Measurements from ENCODE around the gene C16orf95.

Gene C16orf95

GRCh38 chr16:87298857-87299465 lies 18.2 kb downstream of the C16orf95 start:
- no peak overlapping the region for H3K27ac ChIP-seq (ENCODE audit: low read depth, low read length)
- no peaks in the 10 kb centered on the region for H3K36me3 ChIP-seq (ENCODE audit: control insufficient read depth, insufficient read depth, low read length)
- H3K4me1 ChIP-seq (ENCODE audit: control insufficient read depth, insufficient read depth, low read length): no peaks in the 10 kb centered on the region
- no peak overlapping the region for H3K9ac ChIP-seq (ENCODE audit: low read length)
- no peak overlapping the region for H3K4me3 ChIP-seq (ENCODE audit: low read length)
- no peaks in the 10 kb centered on the region for H3K27me3 ChIP-seq (ENCODE audit: control insufficient read depth, insufficient read depth, low read length)

GRCh38 chr16:87297918-87298631 lies 19.1 kb downstream of the C16orf95 start:
- H3K4me3 ChIP-seq (ENCODE audit: low read length): no peak overlapping the region
- H3K36me3 ChIP-seq (ENCODE audit: control insufficient read depth, insufficient read depth, low read length): no peaks in the 10 kb centered on the region
- H3K27ac ChIP-seq (ENCODE audit: low read depth, low read length): no peak overlapping the region
- H3K9ac ChIP-seq (ENCODE audit: low read length): no peak overlapping the region
- no peaks in the 10 kb centered on the region for H3K4me1 ChIP-seq (ENCODE audit: control insufficient read depth, insufficient read depth, low read length)
- no peaks in the 10 kb centered on the region for H3K27me3 ChIP-seq (ENCODE audit: control insufficient read depth, insufficient read depth, low read length)

DNA sequence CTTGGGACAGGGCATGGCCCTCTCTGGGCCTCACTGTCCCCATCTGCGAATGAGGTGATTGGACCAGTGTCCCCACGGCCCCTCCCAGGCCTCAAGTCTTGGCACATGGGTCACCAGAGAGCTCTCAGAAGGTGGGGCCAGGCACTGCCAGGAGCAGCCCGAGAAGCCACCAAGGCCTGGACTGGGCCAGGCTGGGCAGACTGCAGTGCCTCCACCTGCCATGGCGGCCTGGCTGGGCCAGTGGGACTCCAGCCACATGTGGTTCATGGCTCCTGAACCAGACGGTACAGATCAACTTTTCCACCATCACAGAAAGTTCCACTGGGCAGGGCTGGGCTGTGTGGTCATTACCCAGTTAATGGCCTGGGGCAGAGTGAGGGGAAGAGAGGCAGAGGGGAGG lies 19.8 kb downstream of the C16orf95 start:
- Histone ChIP-seq H3K27ac (ENCODE audit: low read depth, low read length) (no peak overlapping the region), H3K36me3 (ENCODE audit: control insufficient read depth, insufficient read depth, low read length) (no peaks in the 10 kb centered on the region), H3K9ac (ENCODE audit: low read length) (no peak overlapping the region), H3K4me1 (ENCODE audit: control insufficient read depth, insufficient read depth, low read length) (no peaks in the 10 kb centered on the region), H3K27me3 (ENCODE audit: control insufficient read depth, insufficient read depth, low read length) (no peaks in the 10 kb centered on the region), H3K4me3 (ENCODE audit: low read length) (no peak overlapping the region)

GRCh38 chr16:87295661-87296531 lies 21.3 kb downstream of the C16orf95 start:
- no peak overlapping the region for H3K9ac ChIP-seq (ENCODE audit: low read length)
- H3K27ac ChIP-seq (ENCODE audit: low read depth, low read length): no peak overlapping the region
- no peaks in the 10 kb centered on the region for H3K27me3 ChIP-seq (ENCODE audit: control insufficient read depth, insufficient read depth, low read length)
- no peak overlapping the region for H3K4me3 ChIP-seq (ENCODE audit: low read length)
- no peaks in the 10 kb centered on the region for H3K36me3 ChIP-seq (ENCODE audit: control insufficient read depth, insufficient read depth, low read length)
- H3K4me1 ChIP-seq (ENCODE audit: control insufficient read depth, insufficient read depth, low read length): no peaks in the 10 kb centered on the region

DNA sequence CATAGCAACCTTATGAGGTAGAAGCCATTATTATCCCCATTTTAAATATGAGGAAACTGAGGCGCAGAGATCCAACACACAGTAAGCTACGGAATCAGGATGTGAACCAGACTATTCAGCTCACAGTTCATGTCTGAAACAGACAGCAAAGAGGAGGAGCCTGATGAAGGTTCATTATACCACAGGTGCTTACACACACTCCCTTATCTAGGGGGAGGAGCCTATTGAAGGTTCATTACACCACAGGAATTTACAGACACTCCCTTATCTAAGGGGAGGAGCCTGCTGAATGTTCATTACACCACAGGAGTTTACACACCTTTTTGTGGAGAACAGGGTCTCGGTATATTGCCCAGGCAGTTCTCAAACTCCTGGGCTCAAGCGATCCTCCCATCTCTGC lies 21.9 kb downstream of the C16orf95 start:
- no peak overlapping the region for H3K9ac ChIP-seq (ENCODE audit: low read length)
- H3K4me3 ChIP-seq (ENCODE audit: low read length): no peak overlapping the region
- no peak overlapping the region for H3K27ac ChIP-seq (ENCODE audit: low read depth, low read length)
- no peaks in the 10 kb centered on the region for H3K36me3 ChIP-seq (ENCODE audit: control insufficient read depth, insufficient read depth, low read length)
- H3K4me1 ChIP-seq (ENCODE audit: control insufficient read depth, insufficient read depth, low read length): no peaks in the 10 kb centered on the region
- no peaks in the 10 kb centered on the region for H3K27me3 ChIP-seq (ENCODE audit: control insufficient read depth, insufficient read depth, low read length)

DNA sequence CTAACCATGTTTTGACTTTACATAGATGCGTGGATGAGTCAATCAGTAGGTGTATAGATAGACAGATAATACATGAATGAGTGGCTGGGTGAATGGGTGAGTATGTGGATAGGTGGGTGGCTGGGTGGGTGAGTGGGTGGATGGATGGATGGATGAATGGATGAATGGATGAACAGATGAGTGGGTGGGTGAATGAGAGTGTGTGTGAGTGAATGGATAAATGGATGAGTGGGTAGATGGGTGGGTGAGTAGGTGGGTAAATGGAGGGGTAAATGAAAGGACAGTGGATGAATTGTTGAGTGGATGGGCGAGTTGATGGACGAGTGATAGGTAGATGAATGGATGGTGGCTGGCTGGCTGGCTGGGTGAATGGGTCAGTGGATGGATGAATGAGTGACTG lies 23.2 kb downstream of the C16orf95 start:
- Histone ChIP-seq H3K9ac (ENCODE audit: low read length) (no peak overlapping the region), H3K27ac (ENCODE audit: low read depth, low read length) (no peak overlapping the region), H3K4me3 (ENCODE audit: low read length) (no peak overlapping the region), H3K36me3 (ENCODE audit: control insufficient read depth, insufficient read depth, low read length) (no peaks in the 10 kb centered on the region), H3K27me3 (ENCODE audit: control insufficient read depth, insufficient read depth, low read length) (no peaks in the 10 kb centered on the region), H3K4me1 (ENCODE audit: control insufficient read depth, insufficient read depth, low read length) (no peaks in the 10 kb centered on the region)

GRCh38 chr16:87291944-87292343 lies 25.2 kb downstream of the C16orf95 start:
- Histone ChIP-seq H3K4me3 (ENCODE audit: low read length) (no peak overlapping the region), H3K4me1 (ENCODE audit: control insufficient read depth, insufficient read depth, low read length) (no peaks in the 10 kb centered on the region), H3K9ac (ENCODE audit: low read length) (no peak overlapping the region), H3K27me3 (ENCODE audit: control insufficient read depth, insufficient read depth, low read length) (no peaks in the 10 kb centered on the region), H3K27ac (ENCODE audit: low read depth, low read length) (no peak overlapping the region), H3K36me3 (ENCODE audit: control insufficient read depth, insufficient read depth, low read length) (no peaks in the 10 kb centered on the region)

DNA sequence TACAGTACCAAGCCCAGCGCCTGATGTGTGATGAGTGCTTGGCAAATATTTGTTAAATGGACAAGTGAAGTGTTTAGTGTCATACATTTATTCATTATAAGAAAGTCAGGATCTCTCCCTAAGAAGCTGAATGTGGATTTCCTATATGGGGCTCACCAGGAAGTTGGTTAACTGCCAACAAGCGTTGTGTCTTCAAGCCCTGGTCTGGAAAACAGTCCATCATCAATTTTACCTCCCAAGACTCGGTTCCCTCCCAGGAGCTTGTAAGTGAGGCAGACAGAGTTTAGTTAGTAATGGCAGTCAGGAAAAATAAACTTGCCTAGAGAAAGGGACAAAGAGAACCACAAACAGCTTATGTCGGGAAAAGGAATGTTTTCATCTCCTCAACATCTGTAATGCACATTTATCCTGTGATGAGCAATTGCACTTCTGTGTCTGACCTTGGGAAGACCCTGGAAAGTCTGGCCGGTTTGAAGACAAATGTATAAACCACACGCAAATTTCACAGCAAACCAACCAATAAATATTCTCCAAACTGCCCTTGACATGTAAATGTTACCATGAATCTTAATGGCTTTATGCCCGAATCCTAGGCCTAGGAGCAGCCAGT lies 28.3 kb downstream of the C16orf95 start:
- no peaks in the 10 kb centered on the region for H3K36me3 ChIP-seq (ENCODE audit: control insufficient read depth, insufficient read depth, low read length)
- no peaks in the 10 kb centered on the region for H3K4me1 ChIP-seq (ENCODE audit: control insufficient read depth, insufficient read depth, low read length)
- no peak overlapping the region for H3K27ac ChIP-seq (ENCODE audit: low read depth, low read length)
- no peaks in the 10 kb centered on the region for H3K27me3 ChIP-seq (ENCODE audit: control insufficient read depth, insufficient read depth, low read length)
- no peak overlapping the region for H3K4me3 ChIP-seq (ENCODE audit: low read length)
- H3K9ac ChIP-seq (ENCODE audit: low read length): no peak overlapping the region

DNA sequence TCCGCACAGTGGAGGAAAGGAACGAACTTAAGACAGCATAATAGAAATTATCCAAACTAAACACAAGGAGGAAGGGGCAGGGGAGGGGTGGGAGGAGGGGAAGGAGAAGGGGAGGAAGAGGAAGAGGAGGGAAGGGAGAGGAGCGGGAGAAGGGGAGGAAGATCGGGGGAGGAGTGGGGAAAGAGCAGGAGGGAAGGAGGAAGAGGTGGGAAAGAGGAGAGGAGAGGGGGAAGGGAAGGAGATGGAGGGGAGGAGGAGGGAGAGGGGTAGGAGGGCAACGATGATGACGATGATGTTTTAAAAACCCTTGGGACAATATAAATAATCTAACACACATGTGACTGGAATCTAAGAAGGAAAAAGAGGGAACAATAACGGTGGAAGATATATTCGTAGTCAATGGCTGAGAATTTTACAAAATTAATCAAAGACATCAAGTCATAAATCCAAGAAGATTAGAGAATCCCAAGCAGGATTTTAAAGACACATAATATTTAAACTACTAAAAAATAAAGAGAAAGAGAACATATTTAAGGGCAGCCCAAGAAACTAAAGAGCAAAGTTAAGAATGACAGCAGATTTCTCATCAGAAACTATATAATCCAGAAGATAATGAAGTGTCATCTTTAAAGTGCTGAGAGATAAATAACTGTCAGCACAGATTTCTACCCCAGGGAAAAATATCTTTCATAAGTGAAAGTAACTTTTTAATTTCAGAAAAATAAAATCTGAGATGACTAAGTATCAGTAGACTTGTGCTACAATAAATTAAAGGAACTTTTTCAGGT lies 30.2 kb downstream of the C16orf95 start:
- no peak overlapping the region for H3K9ac ChIP-seq (ENCODE audit: low read length)

DNA sequence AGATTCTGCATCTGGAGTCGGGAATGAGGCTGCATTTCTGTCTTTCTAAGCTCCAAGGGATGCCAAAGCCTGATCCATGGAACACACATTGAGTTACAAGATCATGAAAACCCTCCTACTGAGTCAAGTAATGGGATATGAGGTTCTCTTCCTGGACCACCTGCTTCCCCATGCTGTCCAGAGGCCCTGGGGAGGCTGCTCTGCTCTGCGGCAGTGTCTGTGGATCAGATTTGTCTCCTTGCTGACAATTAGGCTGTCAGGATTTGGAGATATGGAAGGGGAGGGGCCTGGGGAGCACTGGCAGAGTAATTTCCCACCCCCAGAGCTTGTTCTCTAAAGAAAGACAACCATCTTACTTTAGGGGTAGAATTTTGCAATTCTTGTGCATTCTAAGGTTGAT lies 33.0 kb downstream of the C16orf95 start:
- no peak overlapping the region for H3K4me3 ChIP-seq (ENCODE audit: low read length)
- H3K36me3 ChIP-seq (ENCODE audit: control insufficient read depth, insufficient read depth, low read length): no peaks in the 10 kb centered on the region
- H3K4me1 ChIP-seq (ENCODE audit: control insufficient read depth, insufficient read depth, low read length): no peaks in the 10 kb centered on the region
- H3K27me3 ChIP-seq (ENCODE audit: control insufficient read depth, insufficient read depth, low read length): peaks cover under 1% of the 10 kb centered on the region
- no peak overlapping the region for H3K27ac ChIP-seq (ENCODE audit: low read depth, low read length)
- H3K9ac ChIP-seq (ENCODE audit: low read length): no peak overlapping the region

More for the DNA sequence above, 30.2 kb downstream of the C16orf95 start:
- no peak overlapping the region for H3K4me3 ChIP-seq (ENCODE audit: low read length)
- no peaks in the 10 kb centered on the region for H3K4me1 ChIP-seq (ENCODE audit: control insufficient read depth, insufficient read depth, low read length)
- H3K27me3 ChIP-seq (ENCODE audit: control insufficient read depth, insufficient read depth, low read length): no peaks in the 10 kb centered on the region
- no peak overlapping the region for H3K27ac ChIP-seq (ENCODE audit: low read depth, low read length)
- no peaks in the 10 kb centered on the region for H3K36me3 ChIP-seq (ENCODE audit: control insufficient read depth, insufficient read depth, low read length)

DNA sequence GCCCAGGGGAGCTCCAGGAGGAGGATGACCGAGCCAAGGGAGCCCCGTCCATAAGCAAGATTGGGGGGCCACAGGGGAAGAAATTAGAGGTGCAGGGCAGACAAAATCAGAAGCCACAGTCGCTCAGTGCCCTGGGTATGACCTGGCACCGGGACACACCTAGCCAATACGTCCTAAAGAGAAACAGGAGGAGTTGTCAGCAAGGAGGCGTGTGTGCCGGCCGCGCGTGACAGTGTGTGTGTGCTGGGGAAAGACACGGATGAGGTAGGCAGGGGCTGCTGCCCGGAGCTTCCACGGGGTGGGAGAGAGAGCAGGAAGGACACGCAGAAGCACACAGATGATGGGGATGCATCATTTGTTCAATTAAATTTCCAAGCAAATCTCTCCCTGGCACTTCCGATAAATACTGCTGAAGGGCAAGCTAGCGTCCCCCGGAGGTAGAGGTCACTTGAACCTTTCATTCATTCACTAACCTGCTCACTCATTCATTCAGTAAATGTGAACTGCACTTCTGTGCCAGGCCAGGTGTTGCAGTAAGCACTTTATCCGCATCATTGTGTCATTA lies 38.0 kb downstream of the C16orf95 start:
- Histone ChIP-seq H3K36me3 (ENCODE audit: control insufficient read depth, insufficient read depth, low read length) (no peaks in the 10 kb centered on the region), H3K27ac (ENCODE audit: low read depth, low read length) (no peak overlapping the region), H3K27me3 (ENCODE audit: control insufficient read depth, insufficient read depth, low read length) (peaks cover 12% of the 10 kb centered on the region), H3K4me3 (ENCODE audit: low read length) (no peak overlapping the region), H3K9ac (ENCODE audit: low read length) (no peak overlapping the region), H3K4me1 (ENCODE audit: control insufficient read depth, insufficient read depth, low read length) (no peaks in the 10 kb centered on the region)

Measured in rectal smooth muscle tissue (tissue), 1 donor.